Chondrocyte (in vitro differentiated cells): Measurements from ENCODE around the gene CISD2. TPM values are rescaled to one million over a fixed set of nuclear protein-coding genes. Genes with fewer than 3 reads are reported as not detected.
A peak's percentile ranks its signal among the peaks of the same experiment; 100 is the strongest.
"Not testable (repeated sequence)": the region's sequence is repeated elsewhere in the genome, so short reads cannot be mapped to it uniquely, and the experiment has no call there.

Experiments
- DNase-seq: peaks from one replicate; pipeline ENCODE4 v3.0.0; 2021; ENCODE audit warnings: mixed read lengths, low spot score
- H3K27ac Mint-ChIP-seq: one replicate; pipeline ENCODE4 v1.8.0; 2021; ENCODE audit warnings: mild to moderate bottlenecking, moderate library complexity, mixed read lengths; ENCODE audit not compliant: unreplicated experiment
- H3K27me3 Mint-ChIP-seq: 2 replicates; pipeline ENCODE4 v1.8.0; 2021; ENCODE audit warnings: low read depth, mixed read lengths
- H3K36me3 Mint-ChIP-seq: 2 replicates; pipeline ENCODE4 v1.8.0; 2021; ENCODE audit warnings: low read depth, mixed read lengths
- H3K4me1 Mint-ChIP-seq: 2 replicates; pipeline ENCODE4 v1.8.0; 2021; ENCODE audit warnings: low read depth, mild to moderate bottlenecking, mixed read lengths
- H3K4me3 Mint-ChIP-seq: one replicate; pipeline ENCODE4 v1.8.0; 2021; ENCODE audit warnings: mild to moderate bottlenecking, moderate library complexity, mixed read lengths; ENCODE audit not compliant: unreplicated experiment
- H3K9me3 Mint-ChIP-seq: 2 replicates; pipeline ENCODE4 v1.8.0; 2021; ENCODE audit warnings: low read depth, mixed read lengths
- CTCF ChIP-seq: fragments of 200-600 bp; sonication (generic); IDR thresholded peaks from 2 replicates; pipeline ENCODE4 v1.5.0; 2021; ENCODE audit warnings: antibody characterized with exemption, mild to moderate bottlenecking, moderate library complexity
- total RNA-seq: library from RNA; stranded (reverse); gene quantifications from 3 replicates; pipeline ENCODE4 v1.2.1, GENCODE V29; 2021

Gene CISD2
- total RNA-seq, 1 donor from 2014 or later: 30.9 TPM

- H3K27ac Mint-ChIP-seq: no peak overlapping the region
- DNase-seq: no peak
- no peak for TF ChIP-seq CTCF
- no peak overlapping the region for H3K4me3 Mint-ChIP-seq
- H3K27me3 Mint-ChIP-seq: no peaks in the 10 kb centered on the region
- peaks cover 19% of the 10 kb centered on the region for H3K9me3 Mint-ChIP-seq
- peaks cover 5% of the 10 kb centered on the region for H3K36me3 Mint-ChIP-seq
- peaks cover 10% of the 10 kb centered on the region for H3K4me1 Mint-ChIP-seq
Measured at GRCh38 chr4:102862747-102863146, 6.0 kb upstream of the CISD2 start.

- DNase-seq, H3K36me3 Mint-ChIP-seq, H3K27ac Mint-ChIP-seq, H3K4me3 Mint-ChIP-seq, H3K27me3 Mint-ChIP-seq, H3K9me3 Mint-ChIP-seq: not testable (repeated sequence)
- H3K4me1 Mint-ChIP-seq: peaks cover 24% of the 10 kb centered on the region
Measured at GRCh38 chr4:102865327-102865726, 3.5 kb upstream of the CISD2 start.

- no peak for TF ChIP-seq CTCF
- H3K36me3 Mint-ChIP-seq: no peaks in the 10 kb centered on the region
- peaks cover 2% of the 10 kb centered on the region for H3K9me3 Mint-ChIP-seq
- H3K27me3 Mint-ChIP-seq: no peaks in the 10 kb centered on the region
- H3K27ac Mint-ChIP-seq: peak overlapping the region; percentile 99
- peaks cover 38% of the 10 kb centered on the region for H3K4me1 Mint-ChIP-seq
- peak overlapping the region; percentile 83 for H3K4me3 Mint-ChIP-seq
- DNase-seq: no peak
Measured at GRCh38 chr4:102867278-102868152, 1.3 kb upstream of the CISD2 start.

- H3K36me3 Mint-ChIP-seq: no peaks in the 10 kb centered on the region
- H3K27ac Mint-ChIP-seq: peak overlapping the region; percentile 99
- peaks cover 38% of the 10 kb centered on the region for H3K4me1 Mint-ChIP-seq
- no peak for DNase-seq
- H3K27me3 Mint-ChIP-seq: no peaks in the 10 kb centered on the region
- peak overlapping the region; percentile 83 for H3K4me3 Mint-ChIP-seq
- TF ChIP-seq CTCF: no peak
- no peaks in the 10 kb centered on the region for H3K9me3 Mint-ChIP-seq
Measured at GRCh38 chr4:102868153-102868780, 525 bp upstream of the CISD2 start.

GRCh38 chr4:102869569-102870197 lies 891 bp downstream of the CISD2 start:
- Mint-ChIP-seq H3K9me3 (no peaks in the 10 kb centered on the region), H3K36me3 (peaks cover under 1% of the 10 kb centered on the region), H3K27me3 (no peaks in the 10 kb centered on the region), H3K4me3 (peak overlapping the region; percentile 83), H3K4me1 (peaks cover 38% of the 10 kb centered on the region), H3K27ac (peak overlapping the region; percentile 96)
- DNase-seq: no peak
- no peak for TF ChIP-seq CTCF
